Osteocyte (in vitro differentiated cells): ENCODE data around the gene OR7C2. TPM values are rescaled to one million over a fixed set of nuclear protein-coding genes. Genes with fewer than 3 reads are reported as not detected.

Experiments used
- DNase-seq: peaks from one replicate; pipeline ENCODE4 v3.0.0; 2021; ENCODE audit warnings: mixed read lengths; ENCODE audit not compliant: unreplicated experiment; ENCODE audit errors: extremely low spot score
- H3K27ac Mint-ChIP-seq: one replicate; pipeline ENCODE4 v1.8.0; 2021; ENCODE audit warnings: mild to moderate bottlenecking, mixed read lengths; ENCODE audit not compliant: unreplicated experiment
- H3K27me3 Mint-ChIP-seq: one replicate; pipeline ENCODE4 v1.8.0; 2021; ENCODE audit warnings: mixed read lengths; ENCODE audit not compliant: unreplicated experiment
- H3K36me3 Mint-ChIP-seq: one replicate; pipeline ENCODE4 v1.8.0; 2021; ENCODE audit warnings: mixed read lengths; ENCODE audit not compliant: unreplicated experiment
- H3K4me1 Mint-ChIP-seq: one replicate; pipeline ENCODE4 v1.8.0; 2021; ENCODE audit warnings: mixed read lengths; ENCODE audit not compliant: unreplicated experiment
- H3K4me3 Mint-ChIP-seq: one replicate; pipeline ENCODE4 v1.8.0; 2021; ENCODE audit warnings: mild to moderate bottlenecking, moderate library complexity, mixed read lengths; ENCODE audit not compliant: unreplicated experiment
- H3K9me3 Mint-ChIP-seq: one replicate; pipeline ENCODE4 v1.8.0; 2021; ENCODE audit warnings: mixed read lengths; ENCODE audit not compliant: unreplicated experiment
- CTCF ChIP-seq: fragments of 200-600 bp; sonication (generic); IDR thresholded peaks from 2 replicates; pipeline ENCODE4 v1.5.0; 2021; ENCODE audit warnings: antibody characterized with exemption, mild to moderate bottlenecking, moderate library complexity
- total RNA-seq: library from RNA; stranded (reverse); gene quantifications from 2 replicates; pipeline ENCODE4 v1.2.1, GENCODE V29; 2021

The OR7C2 gene
- total RNA-seq, 1 donor from 2014 or later, result not detected

- DNase-seq, result no peak
- no peak for TF ChIP-seq CTCF
- H3K27me3 Mint-ChIP-seq, result no peaks in the 10 kb centered on the region
- no peaks in the 10 kb centered on the region for H3K36me3 Mint-ChIP-seq
- H3K27ac Mint-ChIP-seq, result no peak overlapping the region
- H3K9me3 Mint-ChIP-seq, result peaks cover 15% of the 10 kb centered on the region
- H3K4me1 Mint-ChIP-seq, result no peaks in the 10 kb centered on the region
- no peak overlapping the region for H3K4me3 Mint-ChIP-seq
These were observed 20.8 kb downstream of the OR7C2 start for GRCh38 chr19:14961956-14962685.

DNA sequence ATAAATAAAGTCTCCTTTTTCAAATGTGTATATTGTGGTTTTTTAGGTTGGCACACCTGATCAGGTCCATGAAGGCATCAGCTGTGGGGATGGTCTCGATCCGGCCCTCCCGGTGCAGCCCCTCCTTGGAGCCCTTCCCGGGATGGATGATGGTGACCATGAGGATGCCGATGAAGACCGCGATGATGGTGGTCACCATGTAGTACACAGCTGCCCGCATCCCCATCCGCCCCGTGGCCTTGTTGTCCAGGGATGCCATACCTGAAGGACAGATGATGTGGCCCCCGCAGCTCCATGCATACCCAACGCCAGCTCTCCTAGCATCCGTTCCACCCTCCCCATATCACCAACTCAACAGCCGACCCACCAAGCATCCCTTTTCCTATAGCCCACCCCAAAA lies 27.0 kb downstream of the OR7C2 start:
- Mint-ChIP-seq H3K36me3 (no peaks in the 10 kb centered on the region), H3K9me3 (peaks cover 16% of the 10 kb centered on the region), H3K4me3 (no peak overlapping the region), H3K27ac (no peak overlapping the region), H3K4me1 (no peaks in the 10 kb centered on the region), H3K27me3 (no peaks in the 10 kb centered on the region)
- TF ChIP-seq CTCF, result no peak
- no peak for DNase-seq

GRCh38 chr19:14971474-14971873 lies 30.2 kb downstream of the OR7C2 start:
- Mint-ChIP-seq H3K36me3 (no peaks in the 10 kb centered on the region), H3K27ac (no peak overlapping the region), H3K9me3 (peaks cover 16% of the 10 kb centered on the region), H3K4me1 (no peaks in the 10 kb centered on the region), H3K4me3 (no peak overlapping the region), H3K27me3 (no peaks in the 10 kb centered on the region)
- no peak for TF ChIP-seq CTCF
- no peak for DNase-seq

- H3K27me3 Mint-ChIP-seq, result no peaks in the 10 kb centered on the region
- no peak overlapping the region for H3K4me3 Mint-ChIP-seq
- no peak for DNase-seq
- H3K36me3 Mint-ChIP-seq, result no peaks in the 10 kb centered on the region
- H3K27ac Mint-ChIP-seq, result no peak overlapping the region
- H3K4me1 Mint-ChIP-seq, result no peaks in the 10 kb centered on the region
- TF ChIP-seq CTCF, result no peak
- H3K9me3 Mint-ChIP-seq, result peaks cover 16% of the 10 kb centered on the region
These were observed 31.4 kb downstream of the OR7C2 start for GRCh38 chr19:14972676-14973075.

DNA sequence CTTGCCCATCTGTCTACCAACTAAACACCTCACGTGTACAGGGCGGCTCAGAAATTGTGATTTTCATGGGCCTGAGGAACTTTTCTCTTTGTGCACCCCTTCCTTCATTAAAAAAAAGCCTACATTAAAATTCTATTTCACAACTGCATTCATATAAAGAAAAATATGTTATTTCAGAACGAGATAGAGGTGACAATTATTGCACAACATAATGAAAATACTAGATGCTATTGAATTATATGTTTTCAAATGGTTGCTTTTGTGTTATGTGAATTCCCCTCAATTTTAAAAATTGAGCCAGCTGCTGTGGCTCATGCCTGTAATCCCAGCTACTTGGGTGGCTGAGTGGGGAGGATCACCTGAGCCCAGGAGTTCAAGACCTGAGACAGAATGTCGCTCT lies 33.2 kb downstream of the OR7C2 start:
- TF ChIP-seq CTCF, result no peak
- Mint-ChIP-seq H3K9me3 (peaks cover 6% of the 10 kb centered on the region), H3K27ac (no peak overlapping the region), H3K36me3 (no peaks in the 10 kb centered on the region), H3K27me3 (peaks cover 14% of the 10 kb centered on the region), H3K4me3 (no peak overlapping the region), H3K4me1 (no peaks in the 10 kb centered on the region)
- no peak for DNase-seq
